Nucleus accumbens (tissue), 56 donors: ENCODE results near the gene KSR1.

Experiments
- DNase-seq, 56 donors: peaks; one replicate each; lab custom pipeline; 2025; lab: John Stamatoyannopoulos, UW

The KSR1 gene

GRCh38 chr17:27545562-27546229 is 89.4 kb downstream of the KSR1 start:
- DNase-seq = no peak

DNA sequence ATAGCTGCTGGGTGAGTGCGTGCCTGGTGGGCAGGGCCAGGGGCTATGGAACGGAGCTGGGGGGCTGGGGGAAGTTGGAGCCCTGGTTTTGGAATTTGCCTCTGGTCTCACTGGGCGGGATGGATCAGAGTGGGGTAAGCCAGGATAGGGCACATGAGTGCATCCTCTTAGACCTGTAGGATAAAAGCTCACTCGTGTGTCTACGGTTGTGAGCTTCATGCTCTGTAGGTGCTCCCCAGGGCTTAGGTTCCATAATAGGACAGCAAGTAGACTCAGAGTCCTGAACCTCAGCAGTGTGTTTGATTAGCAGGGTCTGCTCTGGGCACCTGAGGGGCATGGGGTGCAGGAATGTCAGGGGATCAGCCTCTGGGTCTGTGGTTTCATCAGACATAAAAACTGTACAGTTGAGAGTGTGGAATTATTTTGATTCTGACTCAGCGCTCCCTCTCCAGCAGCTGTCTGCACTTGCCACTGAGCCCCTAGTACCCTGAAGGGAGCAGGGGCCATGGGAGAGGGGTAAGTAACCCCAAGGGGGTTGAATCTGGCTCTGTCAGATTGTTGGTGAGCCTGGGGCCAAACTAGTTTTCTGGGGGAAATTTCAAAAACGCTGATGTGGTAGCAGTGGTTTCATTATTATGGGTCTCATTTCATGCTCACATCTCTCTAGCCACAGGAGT is 90.5 kb downstream of the KSR1 start:
- DNase-seq = no peak

DNA sequence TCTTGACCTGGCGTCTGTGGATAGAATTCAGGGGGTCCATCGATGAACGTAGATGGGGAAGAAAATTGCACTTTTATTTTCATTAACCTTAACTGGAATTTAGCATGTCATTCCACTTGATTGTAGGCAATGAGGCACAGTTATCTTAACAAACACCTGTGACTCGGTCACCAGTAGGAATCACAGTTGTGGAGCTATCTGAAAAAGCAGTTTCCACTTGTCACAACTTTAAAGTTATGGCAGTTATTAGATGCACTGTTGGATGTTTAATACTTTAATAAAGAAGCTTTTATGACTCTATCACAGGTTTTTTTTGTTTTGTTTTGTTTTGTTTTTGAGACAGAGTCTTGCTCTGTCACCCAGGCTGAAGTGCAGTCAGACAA is 91.0 kb downstream of the KSR1 start:
- DNase-seq = no peak

GRCh38 chr17:27548369-27548768 is 92.1 kb downstream of the KSR1 start:
- DNase-seq = no peak

- DNase-seq = peak in 50 of 56 donors; percentile 12 to 86 (median 50)
Measured at GRCh38 chr17:27549251-27549893, 93.1 kb downstream of the KSR1 start.

DNA sequence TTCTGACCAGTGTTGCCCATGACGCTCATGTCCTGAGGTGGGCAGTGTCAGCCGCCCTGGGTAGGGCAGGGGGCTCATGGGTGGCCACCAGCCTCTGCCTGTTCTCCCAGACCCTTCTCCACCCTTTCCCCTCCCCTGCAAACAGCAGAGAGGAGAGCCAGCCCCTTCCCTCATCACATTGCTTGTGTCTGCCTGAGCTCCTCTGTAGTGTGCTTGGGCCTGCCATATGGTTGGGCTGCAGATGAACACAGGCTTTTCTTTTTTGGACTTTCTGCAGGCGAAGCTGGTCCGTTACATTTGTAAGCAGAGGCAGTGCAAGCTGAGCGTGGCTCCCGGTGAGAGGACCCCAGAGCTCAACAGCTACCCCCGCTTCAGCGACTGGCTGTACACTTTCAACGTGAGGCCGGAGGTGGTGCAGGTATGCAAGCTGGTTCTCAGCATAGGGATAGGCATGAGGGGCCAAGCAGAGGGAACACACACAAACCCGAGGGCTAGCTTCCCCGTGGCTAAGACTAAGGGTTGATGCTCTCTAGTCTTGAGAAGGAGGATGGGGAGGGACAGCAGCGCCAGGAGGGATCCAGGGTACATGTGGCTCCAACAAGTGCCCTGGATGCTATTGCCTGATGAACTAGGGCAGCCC is 94.2 kb downstream of the KSR1 start:
- no peak for DNase-seq

- DNase-seq = no peak
Measured at GRCh38 chr17:27550974-27551505, 94.8 kb downstream of the KSR1 start.

DNA sequence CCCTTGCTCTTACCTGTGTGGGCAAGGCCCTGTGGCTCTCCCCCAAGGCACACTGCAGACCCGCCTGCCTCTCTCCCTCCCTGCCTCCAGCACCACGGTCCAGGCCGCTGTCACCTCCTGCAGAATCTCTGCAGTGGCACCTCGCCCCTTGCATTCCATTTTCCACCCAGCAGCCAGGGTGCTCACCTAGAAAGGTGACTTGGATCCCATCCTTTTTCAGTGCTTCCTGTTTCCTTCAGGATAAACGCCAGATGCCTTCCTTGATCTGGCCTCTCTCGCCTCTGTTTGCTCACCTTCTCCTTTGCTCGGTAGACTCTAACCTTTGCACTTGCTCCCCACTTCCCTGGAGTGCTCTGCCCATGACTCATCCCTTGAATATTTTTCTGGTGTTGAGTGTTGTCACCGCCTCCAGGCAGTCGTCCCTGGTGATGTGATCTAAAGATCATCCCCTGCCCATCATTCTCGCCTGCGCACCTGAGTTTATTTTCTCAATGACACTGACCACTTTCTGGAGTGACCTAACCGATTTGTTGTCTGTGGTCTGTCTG is 95.5 kb downstream of the KSR1 start:
- no peak for DNase-seq

DNA sequence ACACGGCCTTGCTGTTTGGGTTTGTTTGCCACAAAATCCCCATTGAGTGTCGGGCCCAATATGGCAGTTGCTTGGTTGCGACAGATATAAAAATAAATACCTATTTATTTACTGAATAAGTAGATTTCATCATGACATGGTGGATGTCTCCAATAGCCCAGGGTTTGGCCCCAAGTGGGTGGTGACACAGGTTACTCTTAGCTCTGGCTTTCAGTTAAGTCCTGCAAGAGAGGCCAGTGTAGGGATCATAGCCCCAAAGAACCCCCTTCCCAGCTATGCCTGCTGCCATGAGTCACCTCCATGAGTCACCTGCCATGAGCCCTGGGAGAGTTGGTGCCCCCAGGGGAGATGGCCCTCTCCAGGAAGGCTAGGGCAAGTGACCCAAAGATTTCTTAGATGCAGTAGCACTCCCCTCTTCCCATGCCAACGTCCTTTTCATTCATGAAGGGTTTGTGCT is 96.1 kb downstream of the KSR1 start:
- no peak for DNase-seq

DNA sequence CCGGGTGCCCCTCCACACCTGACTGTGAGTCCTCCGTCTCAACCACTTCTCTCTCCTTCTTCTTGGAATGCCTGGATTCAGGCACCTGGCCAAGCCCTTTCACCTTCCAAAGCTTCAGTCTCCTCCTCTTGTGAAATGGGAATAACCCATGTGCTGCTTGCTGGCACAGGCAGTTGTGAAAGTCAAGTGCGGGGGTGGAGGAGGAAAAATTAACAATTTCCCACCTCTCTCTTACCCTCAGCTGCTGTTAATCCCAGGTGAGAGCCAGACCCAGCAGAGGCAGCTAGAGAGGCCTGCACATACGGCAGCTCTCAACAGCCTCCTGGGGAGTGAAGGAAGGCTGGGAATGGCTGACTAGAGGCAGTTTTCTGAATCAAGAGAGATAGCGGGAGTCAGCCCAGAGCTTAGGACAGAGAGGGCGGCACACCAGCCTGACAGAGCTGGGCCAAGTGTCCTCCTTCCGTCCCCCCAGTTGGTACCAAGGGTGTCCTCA is 96.8 kb downstream of the KSR1 start:
- DNase-seq = no peak

DNA sequence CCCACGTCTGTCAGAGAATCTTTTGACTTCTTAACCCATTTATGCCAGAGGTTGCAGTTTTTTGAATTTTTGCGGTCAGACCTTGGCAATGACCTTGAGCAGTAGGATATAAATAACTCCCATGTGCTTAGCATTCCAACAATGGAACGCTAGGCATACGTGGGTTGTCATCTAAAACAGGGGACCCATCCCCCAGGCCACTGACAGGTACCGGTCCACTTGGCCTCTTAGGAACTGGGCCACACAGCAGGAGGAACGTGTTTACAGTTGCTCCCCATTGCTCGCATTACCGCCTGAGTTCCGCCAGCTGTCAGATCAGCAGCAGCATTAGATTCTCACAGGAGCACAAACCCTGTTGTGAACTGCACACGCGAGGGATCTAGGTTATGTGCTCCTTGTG is 97.9 kb downstream of the KSR1 start:
- DNase-seq = no peak

GRCh38 chr17:27554911-27555310 is 98.7 kb downstream of the KSR1 start:
- no peak for DNase-seq

DNA sequence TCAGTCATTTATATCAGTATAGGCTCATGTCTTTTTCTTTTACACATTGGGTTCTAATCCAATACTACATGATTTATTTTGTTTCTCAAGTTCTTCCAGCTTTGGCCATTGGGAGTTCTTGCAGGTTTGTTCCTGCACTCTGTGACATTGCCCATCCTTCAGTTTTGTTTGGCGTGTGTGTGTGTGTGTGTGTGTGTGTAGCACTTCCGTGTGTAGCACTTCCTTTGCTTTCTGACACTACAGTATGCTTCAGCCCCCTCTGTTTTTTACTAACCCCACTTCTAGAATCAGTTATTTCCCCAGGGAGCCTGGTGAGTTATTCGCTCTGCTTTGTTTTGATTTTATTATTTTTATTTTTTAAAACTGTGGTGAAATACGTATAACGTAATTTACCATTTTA is 99.1 kb downstream of the KSR1 start:
- DNase-seq = no peak

GRCh38 chr17:27558341-27558740 is 102.1 kb downstream of the KSR1 start:
- DNase-seq = no peak

DNA sequence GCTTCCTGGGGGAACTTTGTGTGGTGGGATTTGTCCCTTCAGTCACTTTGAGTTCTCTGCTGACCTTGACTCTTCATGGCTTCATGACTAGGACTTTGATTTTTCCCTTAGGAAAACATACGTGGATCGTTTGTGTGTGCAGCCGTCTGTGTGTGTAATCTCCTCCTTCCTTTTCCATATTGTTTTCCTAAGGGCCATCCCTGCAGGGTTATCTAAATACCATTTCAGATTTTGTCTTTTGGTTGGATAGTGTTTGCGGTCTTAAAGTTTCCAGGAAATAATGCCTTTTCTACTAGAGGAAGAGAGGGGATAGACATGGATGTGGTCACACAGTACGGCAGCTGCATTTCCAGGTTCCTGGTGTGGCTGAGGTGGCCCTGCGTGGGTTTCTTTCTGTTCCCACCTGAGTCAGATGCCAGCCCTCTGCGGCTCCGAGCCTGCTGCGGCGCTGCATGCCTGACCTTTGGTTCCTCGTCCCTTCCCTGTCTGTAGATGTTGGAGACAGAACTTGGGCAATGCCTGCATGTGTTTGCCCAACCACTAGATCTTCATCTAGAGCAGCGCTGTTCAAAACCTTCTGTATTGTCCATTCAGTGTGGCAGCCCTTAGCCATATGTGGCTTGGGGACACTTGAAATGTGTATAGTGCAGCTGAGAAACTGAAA is 102.7 kb downstream of the KSR1 start:
- DNase-seq = no peak

- DNase-seq = peak in 10 of 56 donors; percentile 15 to 51 (median 35)
Measured at GRCh38 chr17:27559506-27560481, 103.5 kb downstream of the KSR1 start.

- no peak for DNase-seq
Measured at GRCh38 chr17:27560668-27561067, 104.4 kb downstream of the KSR1 start.

DNA sequence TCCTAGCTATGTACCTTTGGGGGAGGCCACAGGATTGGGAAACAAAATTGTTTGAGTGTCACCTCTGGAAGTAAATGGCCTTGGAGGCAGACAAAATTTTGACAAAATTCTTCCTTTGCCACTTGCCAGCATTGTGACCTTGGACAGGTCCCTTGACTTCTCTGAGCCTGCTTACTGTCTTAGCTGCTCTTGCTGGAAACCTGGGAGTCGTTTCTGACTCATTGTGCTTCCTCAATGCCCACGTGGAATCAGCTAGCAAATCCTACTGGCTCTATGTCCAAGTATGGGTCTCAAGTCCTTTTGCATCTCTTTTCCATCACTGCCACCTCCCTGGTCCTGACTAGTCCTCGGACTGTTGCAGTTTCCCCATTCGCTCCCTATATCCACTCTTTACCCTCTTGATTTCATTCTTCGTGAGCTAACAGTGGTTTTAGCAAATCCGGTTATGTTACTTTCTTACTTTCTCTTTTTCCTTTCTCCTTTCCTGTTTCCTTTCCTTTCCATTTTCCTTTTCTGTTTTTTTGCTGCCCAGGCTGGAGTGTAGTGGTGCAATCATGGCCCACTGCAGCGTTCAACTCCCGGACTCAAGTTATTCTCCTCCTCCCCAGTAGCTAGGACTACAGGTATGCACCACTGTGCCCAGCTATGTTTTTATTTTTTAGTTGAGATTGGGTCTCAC is 106.7 kb downstream of the KSR1 start:
- DNase-seq = no peak
